T-helper 9 cell (primary cell): ENCODE measurements around the gene LSM14B.
"Not testable (repeated sequence)": the region's sequence is repeated elsewhere in the genome, so short reads cannot be mapped to it uniquely, and the experiment has no call there.

ENCODE experiments used
- DNase-seq: peaks from one replicate; pipeline ENCODE4 v3.0.0-alpha.2; 2020

The LSM14B gene

DNA sequence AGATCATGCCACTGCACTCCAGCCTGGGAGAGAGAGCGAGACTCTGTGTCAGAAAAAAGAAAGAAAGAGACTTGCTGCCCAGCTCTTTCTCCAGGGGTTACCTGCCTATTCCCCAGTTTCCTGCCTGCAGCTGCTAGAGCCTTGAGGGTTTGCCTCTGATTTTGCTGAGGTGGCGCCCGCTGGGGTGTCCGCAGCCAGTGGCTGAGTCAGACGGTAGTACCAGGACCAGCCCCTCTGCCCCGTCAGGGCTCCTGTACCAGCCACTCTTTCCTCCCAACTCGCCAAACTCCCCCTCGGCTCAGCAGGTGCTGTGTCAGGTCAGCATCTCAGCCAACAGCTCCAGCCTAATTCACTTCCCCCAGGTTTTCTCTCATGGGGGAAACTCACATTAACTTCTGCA, 7.4 kb upstream of the LSM14B start:
- no peak for DNase-seq

DNA sequence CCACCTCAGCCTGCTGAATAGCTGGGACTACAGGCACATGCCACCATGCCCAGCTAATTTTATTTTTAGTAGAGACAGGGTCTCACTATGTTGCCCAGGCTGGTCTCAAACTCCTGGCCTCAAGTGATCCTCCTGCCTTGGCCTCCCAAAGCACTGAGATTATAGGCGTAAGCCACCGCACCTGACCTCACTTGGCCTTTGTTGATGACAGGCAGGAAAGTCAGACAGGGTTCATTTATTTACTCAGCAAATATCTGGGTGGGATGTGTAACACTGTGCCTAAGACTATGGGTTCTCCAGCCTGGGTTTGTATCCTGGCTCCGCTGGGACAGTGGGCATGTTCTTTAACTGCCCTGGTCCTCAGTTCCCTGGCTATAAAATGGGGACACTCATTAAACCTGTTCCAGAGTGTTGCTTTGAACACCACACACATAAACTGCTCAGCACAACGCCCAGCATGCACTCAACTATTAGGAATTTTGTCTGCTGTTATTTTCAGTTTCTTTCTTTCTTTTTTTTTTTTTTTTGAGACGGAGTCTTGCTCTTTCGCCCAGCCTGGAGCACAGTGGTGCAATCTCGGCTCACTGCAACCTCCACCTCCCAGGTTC, 6.4 kb upstream of the LSM14B start:
- not testable (repeated sequence) for DNase-seq

DNA sequence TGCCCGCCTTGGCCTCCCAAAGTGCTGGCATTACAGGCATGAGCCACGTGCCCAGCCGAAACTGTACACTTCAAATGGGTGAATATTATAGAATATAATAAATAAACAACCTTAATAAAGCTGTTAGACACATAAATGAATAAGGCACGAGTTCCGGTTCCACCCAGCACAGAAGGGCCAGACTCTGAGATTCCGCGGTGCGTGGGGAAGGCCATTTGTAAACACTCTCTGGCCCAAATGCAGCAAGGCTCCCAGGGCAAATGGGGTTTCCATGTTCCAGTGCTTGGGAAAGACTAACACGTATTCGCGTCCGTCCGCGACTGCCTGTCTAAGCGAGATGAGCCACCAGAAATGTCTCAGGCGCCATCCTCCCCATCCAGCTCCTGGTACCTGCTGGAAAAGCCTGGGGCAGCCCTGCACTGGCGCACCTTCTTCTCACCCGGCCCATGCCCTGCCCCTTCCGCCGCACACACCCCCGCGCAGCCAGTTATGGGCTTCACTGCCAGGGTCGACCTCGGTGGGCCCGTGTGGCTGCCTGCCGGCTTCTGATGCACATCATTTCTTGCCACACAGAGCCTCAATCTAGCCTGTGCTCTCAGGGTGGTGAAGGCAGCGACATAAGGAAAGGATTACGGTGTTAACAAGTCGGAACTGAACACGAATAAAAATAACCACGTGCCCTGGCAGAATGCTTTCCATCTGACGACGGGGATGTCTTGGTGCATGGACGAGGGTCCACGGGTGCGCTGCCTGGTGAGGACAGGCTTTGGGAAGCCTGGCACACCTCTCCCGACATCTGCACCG, 5.5 kb upstream of the LSM14B start:
- DNase-seq: no peak

DNA sequence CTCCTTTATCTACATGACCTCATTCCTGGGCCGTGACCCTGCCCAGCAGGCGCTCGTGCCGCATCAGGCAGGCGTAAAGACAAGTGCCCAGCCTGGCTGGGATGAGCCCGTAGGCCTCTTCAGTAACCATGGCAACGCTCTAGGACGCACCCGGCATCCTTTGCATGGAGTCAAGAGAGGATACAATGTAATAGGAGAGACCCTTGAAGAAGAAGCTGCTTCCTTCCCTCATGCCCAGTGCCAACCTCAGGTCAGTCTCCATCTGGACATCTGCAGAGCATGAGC, 5.0 kb upstream of the LSM14B start:
- DNase-seq: no peak

DNA sequence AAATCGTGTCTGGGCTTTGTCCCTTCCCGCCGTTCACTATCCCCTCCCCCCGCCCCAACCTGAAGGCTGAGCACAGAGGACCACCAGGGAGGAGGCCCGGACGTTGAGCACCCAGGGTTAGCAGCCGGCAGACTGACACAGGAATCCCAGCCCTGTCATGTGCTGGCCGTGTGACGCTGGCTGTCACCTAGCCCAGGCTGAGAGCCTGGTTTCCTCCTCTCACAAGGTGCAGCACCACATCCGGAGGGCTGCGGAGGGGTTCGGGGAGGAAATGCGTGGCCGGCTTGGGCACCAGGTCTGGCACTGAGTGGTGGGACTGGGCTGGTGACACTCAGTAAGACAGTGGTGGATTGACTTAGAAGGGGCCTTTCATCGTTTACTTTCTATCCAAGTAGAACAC, 4.6 kb upstream of the LSM14B start:
- peak; percentile 76 for DNase-seq

DNA sequence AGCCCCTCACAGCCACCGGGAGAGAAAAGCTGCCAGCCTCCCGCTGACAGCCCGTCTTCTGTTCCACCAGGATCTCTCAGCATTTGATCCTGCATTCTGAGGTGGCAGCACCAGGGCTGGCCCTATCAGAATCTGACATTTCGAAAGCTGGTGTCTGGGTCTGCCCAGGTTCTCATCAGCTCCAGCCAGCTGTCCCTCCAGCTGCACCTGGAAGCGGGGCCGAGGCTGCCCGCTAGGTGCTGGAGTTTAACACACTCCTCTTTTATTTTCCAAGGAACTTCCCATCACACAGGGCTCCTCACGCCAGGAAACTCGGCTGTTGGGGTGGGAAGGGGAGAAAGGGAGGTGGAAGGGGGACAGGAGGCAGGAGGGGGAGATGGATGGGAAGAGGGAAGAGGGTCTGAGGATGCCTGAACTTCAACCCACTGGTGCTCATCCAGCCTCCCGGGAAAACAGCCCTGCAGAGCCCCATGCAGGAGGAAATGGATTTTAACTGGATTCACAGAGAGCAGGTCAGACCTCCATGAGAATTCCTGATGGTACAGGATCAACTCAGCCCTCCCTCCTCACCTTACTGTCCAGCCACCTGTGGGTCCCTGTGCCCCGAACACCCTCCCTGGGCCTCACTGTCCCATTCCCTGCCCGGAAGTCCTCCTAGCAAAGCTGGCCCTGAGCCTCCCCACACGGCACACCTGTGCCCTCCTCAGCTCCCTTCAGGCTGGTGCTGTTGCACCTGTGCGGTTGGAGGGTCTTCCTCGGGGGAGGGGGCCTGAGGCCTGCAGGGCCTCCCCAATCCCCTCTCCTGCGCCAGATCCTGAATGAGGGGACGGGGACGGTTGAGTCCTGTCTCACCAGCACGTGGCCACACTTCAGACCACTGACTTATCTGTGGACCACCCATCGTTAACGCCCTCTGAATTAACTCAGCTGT, 3.9 kb upstream of the LSM14B start:
- DNase-seq: no peak

DNA sequence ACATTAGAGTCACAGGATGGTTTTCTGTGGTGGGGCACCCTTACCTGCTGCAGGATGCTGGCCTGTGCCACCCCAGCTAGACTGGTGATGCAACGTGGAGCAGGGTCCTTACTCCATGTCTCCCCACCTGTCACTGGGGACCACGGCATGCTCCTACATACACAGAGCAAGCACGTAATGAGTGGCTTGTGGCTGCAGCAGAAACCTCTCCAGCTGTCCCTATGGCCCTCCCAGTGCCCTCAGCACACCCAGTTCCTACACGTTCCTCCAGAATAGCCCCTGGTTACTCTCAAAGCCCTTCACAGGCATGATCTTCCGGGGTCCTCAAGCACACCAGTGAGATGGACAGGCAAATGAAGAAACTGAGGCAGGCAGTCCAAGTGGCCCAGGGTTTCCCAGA, 3.2 kb upstream of the LSM14B start:
- no peak for DNase-seq

DNA sequence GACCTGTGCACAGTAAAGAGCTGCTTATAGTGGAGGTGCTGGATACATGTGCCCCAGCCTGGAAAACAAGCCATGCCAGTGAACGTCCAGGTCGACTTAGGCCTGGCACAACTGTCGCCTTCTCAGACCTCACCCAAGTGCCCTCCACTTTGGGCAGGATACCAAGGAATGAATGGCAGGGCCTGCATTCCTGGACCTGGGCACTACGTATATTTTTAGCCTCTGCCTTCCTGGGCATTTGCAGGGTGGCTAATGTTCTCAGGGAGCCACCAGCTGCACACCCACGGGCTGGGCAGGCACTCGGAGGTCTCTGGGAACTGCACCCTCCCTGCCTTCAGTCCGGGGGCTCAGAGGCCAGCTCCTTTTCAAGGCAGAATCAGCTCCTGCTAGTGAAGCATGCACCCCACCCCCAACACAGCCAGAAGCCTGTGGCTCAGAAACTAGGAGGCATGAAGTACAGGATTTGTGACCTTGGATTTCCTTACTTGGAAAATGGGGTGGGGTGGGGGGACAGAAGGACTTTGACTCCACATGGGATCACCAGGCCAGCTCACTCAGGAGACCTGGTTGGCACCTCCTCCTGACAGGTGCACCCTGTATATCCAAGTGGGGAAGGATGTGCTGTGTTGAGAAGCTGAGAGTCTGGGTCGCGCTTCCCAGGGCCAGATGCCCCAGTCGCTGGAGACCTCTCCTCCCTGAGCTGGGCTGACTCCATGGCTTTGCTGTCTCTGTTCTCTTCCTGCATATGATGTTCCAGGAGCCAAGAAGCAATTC, 2.5 kb upstream of the LSM14B start:
- DNase-seq: no peak

DNA sequence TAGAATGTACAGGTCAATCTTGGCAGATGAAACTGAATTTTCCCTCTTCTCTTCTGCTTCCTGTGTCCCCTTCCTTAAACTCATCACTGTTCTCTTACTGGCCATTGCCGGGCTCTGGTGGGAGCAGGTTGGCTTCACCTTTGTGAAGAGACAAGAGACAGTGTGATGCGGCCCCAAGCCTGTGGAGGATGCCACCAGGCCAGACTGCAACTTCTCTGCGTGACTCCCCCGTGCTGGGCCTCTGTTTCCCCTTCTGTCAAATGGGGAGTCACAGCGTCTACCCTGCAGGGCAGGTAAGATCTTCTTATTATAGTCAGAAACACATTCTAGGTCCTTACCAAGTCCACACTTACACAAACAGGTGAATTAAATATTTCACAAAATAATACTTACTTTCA, 1.9 kb upstream of the LSM14B start:
- DNase-seq: no peak

DNA sequence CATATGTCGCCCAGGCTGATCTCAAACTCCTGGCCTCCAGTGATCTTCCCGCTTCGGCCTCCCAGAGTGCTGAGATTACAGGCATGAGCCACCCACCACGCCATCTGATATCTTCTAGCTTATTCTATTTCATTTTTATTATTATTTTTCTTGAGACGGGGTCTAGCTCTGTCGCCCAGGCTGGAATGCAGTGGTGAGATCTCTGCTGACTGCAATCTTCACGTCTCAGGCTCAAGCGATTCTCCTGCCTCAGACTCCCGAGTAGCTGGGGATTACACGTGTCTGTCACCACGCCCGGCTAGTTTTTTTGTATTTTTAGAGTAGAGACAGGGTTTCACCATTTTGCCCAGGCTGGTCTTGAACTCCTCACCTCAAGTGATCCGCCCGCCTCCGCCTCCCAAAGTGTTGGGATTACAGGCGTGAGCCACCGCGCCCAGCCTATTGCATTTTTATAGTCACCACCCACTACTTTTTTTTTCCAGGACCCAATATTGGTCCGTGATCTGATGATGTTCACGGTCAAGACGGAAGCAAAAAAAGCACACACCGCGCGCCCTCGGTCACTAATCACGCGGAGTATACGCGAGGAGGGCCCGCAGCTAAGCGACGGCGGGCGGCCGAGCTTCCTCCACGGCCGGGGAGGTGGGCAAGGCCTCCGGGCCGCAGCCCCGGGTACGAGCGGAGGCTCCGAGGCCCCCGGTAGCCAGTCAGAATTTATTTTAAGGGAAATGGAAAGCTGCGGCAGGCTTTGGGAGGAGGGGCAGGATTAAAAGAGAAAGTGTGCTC, 1.1 kb upstream of the LSM14B start:
- no peak for DNase-seq

DNA sequence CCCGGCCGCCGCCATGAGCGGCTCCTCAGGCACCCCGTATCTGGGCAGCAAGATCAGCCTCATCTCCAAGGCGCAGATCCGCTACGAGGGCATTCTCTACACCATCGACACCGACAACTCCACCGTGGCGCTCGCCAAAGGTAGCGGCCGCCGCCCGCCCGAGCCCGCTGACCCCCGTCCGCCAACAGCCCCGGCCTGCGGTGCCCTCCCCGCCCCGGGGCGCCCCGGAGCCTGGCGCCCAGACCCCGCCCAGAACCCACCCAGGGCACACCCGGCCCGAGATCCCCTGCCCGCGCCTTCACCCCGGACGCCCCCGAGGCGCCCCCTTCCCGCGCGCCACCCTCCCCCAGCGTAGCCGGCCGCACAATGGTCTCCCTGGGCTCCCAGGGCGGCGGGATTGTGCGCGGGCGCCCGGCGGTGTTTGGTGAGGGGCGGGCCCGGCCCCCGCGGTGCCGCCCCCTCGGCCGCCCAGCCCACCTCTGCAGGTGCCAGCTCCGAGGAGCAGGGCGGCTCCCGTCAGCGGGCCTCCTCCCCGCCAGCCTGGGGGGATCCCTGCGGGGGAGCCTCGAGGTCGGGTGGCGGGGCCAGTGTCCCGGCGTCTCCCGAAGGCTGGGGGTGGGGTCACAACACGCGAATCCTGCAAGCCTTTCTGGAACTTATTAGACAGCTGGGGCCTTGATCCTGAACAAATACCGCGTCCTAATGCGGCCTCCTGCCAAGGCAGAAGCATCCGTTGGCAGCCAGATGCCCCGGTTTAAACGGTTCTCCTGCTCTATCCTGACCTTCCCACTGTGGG, 577 bp downstream of the LSM14B start:
- DNase-seq: peak; percentile 35

DNA sequence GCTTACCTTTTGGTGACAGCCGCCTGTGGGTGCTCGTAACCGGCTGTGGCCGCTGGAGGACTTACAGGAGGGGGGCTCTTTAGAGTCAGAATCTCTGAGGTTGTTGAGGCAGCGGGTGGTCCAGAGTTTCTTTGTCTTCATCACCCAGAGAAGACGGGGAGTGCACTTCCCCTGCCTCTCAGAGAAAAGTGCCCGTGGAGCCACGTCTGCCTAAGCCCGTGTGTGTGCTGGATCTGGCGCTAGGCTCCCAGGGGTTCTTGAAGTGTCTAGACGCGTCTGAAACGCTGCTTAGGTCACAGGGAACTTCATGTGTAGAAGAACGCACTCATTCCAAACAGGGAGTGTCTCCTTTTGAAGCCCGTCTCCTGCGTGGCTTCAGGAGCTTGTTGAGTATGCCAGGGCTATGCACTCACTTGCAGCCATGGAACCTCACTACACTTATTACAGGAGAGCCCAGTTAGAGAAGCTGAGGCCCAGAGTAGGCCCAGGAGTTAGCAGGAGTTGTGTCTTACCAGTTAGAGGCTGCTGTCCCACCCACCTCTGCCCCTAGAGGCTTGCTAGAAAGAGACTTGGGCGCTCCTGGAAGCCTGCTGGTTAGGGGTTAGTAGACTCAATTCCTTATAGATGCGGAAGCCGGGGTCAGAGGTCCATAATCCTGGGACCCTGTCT, 1.3 kb downstream of the LSM14B start:
- no peak for DNase-seq

DNA sequence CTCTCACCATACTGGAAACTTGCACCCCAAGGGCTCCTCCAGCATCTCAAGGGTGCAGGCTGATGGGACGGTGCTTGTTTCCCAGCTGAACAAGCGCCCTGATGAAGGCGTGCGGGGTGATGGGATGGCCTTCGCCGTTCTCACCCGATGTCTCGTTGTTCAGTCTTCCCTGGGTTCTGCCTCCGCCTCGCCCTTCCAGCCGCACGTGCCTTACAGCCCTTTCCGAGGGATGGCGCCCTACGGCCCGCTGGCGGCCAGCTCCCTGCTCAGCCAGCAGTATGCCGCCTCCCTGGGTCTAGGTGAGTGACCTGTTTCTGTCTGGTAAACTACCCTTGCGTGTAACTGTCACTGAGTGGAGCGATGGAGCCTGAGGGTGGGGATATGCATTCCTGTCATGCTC, 3.9 kb downstream of the LSM14B start:
- DNase-seq: no peak

DNA sequence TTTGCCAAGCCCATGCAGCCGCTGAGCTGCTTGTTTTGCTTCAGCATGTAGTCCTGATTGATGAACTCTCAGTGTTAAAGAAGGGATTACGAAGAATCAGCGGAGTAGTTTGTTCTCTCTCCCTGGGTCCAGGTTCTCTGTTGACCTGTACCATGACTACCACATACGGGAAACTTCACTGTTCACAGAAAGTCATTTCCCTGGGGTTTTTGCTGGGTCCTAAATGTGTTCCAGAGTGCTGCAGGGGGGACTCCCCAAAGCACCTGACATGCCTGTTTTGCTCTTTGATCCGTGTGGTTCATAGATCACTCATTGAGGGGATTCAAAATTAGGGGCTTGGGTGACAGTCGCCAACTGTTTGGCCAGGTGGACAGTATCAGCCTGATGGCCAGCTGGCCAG, 5.5 kb downstream of the LSM14B start:
- no peak for DNase-seq

DNA sequence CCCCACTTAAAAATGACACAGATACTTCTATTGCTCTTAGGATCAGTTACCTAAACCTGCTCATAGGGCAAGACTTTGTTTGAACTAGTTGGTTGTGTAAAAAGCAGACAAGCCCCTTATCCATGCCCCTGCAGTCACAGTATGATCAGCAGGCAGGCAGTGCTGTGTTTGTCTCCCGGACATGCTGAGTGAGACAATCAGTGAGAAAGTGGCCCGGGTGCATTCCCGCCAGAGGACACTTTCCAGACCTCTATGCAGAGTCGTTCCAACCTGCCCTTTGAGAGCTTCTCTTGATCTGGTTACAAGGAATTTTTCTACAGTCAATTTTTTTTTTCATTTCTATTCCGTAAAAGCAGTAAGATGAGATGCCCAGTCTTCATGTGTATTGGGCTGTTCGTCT, 6.2 kb downstream of the LSM14B start:
- no peak for DNase-seq

DNA sequence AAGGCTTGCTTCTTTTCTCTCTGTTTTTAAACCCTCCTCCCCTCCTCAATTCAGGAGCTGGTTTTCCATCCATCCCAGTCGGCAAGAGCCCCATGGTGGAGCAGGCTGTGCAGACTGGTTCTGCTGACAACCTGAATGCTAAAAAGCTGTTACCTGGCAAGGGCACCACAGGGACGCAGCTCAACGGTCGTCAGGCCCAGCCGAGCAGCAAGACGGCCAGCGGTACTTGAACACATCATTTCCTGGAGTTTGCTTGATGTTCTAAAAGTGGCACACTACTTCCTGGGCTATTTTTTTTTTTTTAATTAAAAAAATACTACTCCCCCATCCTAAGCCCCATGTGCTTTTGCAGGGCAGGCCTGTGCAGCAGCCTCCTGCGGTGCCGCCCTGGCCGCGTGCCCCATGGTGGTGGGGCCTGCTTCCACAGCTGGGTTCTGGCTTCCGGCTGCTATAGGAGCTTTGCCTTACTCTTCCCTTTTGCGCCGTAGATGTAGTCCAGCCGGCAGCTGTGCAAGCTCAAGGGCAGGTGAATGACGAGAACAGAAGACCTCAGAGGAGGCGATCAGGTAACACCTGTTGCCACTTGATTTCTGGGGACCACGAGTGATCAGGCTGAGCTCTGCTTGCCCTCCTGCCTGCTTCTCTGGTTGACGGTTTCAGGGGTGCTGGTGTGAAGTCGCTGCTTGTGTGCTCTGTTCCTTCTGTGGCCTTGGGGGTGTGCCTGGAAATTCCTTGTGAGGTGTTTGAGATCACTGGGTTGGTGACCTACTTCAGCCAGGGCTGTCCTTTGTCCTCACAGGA, 7.7 kb downstream of the LSM14B start:
- no peak for DNase-seq

DNA sequence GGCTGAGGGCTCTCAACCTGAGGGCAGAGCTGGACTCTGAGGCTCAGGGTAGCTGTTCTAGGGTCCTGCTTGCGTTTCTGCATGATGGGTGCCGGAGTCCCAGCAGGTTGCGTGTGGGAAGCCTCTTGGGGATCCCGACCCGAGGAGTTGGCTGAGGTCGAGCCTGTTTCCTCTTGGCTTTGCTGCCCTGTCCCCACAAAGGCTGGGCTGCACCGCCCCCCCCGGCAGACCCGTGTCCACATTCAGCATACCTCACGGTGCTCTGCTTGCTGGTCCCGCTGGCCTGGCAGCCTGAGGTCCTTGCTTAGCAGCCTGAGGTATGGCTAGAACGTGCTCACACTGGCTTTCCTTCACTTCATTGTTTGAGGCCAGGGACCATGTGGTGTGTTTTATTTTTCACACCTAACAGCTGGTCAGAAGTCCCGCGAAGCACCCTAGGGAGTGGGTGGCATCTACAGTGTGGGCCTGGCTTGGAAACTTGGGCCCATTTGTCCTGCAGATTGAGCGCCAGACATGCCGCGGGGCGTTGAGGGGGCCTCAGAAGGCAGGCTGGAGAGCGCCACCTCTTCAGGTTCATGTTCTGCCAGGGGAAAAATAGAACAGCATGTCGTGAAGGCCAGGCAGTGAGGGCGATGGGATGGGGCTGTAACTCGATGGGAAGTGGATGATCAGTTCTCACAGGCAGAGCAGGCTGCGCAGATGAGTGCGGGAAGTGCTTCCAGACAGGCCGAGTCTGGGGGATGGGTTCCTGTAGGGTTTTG, 9.5 kb downstream of the LSM14B start:
- no peak for DNase-seq

DNA sequence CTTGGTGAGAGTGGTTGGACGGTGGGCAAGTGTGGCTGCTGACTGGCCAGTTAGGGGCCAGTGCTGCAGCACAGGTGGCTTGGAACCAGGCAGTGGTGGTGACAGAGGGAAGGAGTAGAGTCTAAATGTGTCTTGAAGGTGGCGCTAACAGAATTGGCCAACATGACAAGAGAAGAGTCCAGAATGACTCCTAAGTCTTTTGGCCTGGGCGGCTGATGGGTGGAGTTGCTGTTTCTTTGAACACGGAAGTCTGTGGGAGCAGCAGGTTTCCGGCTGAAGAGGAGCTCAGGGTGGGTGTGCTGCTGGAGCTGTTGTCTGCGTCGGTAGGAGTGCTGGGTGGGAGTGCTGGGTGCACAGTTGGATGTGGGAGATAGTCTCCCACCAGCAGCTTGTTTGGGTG, 10.1 kb downstream of the LSM14B start:
- DNase-seq: no peak
